Stimulated activated CD8-positive, alpha-beta memory T cell treated with anti-CD3 and anti-CD28 coated beads, Interleukin-7, amount 100 ng/mL, for 1 hour (primary cell): ENCODE results near the gene TULP4.

Source experiments
- DNase-seq, 2 donors: peaks; one replicate each; pipeline ENCODE4 v3.0.0-alpha.2; 2020; ENCODE audit warnings: low read depth in 2 of 2

Gene TULP4

GRCh38 chr6:158312165-158312564 is at the start of gene TULP4:
TULP4 (plus strand) TSS chr6:158312465; CDS start chr6:158314017, 1,552 bp downstream.
- DNase-seq, result no peak

GRCh38 chr6:158262755-158263154 is 49.5 kb upstream of the TULP4 start:
- no peak for DNase-seq

- DNase-seq, result no peak
Observed at GRCh38 chr6:158264180-158264579, 48.1 kb upstream of the TULP4 start.

GRCh38 chr6:158266131-158266530 is 46.1 kb upstream of the TULP4 start:
- no peak for DNase-seq

GRCh38 chr6:158268361-158269147 is 43.7 kb upstream of the TULP4 start:
- DNase-seq, result no peak

GRCh38 chr6:158269657-158270056 is 42.6 kb upstream of the TULP4 start:
- DNase-seq, result no peak

- no peak for DNase-seq
Observed at GRCh38 chr6:158270389-158271127, 41.7 kb upstream of the TULP4 start.

- no peak for DNase-seq
Observed at GRCh38 chr6:158272324-158272723, 39.9 kb upstream of the TULP4 start.

- DNase-seq, result no peak
Observed at GRCh38 chr6:158278004-158278403, 34.3 kb upstream of the TULP4 start.

- no peak for DNase-seq
Observed at GRCh38 chr6:158279615-158280014, 32.6 kb upstream of the TULP4 start.

GRCh38 chr6:158283304-158283980 is 28.8 kb upstream of the TULP4 start:
- DNase-seq, result no peak

GRCh38 chr6:158284007-158284875 is 28.0 kb upstream of the TULP4 start:
- no peak for DNase-seq

- DNase-seq, result no peak
Observed at GRCh38 chr6:158284876-158285655, 27.2 kb upstream of the TULP4 start.

- no peak for DNase-seq
Observed at GRCh38 chr6:158285656-158286021, 26.6 kb upstream of the TULP4 start.

- DNase-seq, result no peak
Observed at GRCh38 chr6:158286413-158286812, 25.9 kb upstream of the TULP4 start.

GRCh38 chr6:158287047-158287446 is 25.2 kb upstream of the TULP4 start:
- DNase-seq, result no peak

GRCh38 chr6:158290040-158290439 is 22.2 kb upstream of the TULP4 start:
- no peak for DNase-seq

GRCh38 chr6:158290659-158291058 is 21.6 kb upstream of the TULP4 start:
- DNase-seq, result peak; percentile 14 to 18

- DNase-seq, result no peak
Observed at GRCh38 chr6:158292016-158292415, 20.2 kb upstream of the TULP4 start.

GRCh38 chr6:158293122-158293521 is 19.1 kb upstream of the TULP4 start:
- DNase-seq, result no peak
